Neural progenitor cell (in vitro differentiated cells): ENCODE results near the gene KCNH2.

Experiments used
- CTCF ChIP-seq: fragments of 200-600 bp; sonication (generic); IDR thresholded peaks from 2 replicates; pipeline ENCODE4 v1.5.1; 2017; ENCODE audit warnings: antibody characterized with exemption, mild to moderate bottlenecking
- EZH2 ChIP-seq: fragments of 200-600 bp; sonication (generic); IDR thresholded peaks from 2 replicates; pipeline ENCODE4 v1.6.1; 2017; ENCODE audit warnings: antibody characterized with exemption, mild to moderate bottlenecking, moderate library complexity
- EZH2phosphoT487 ChIP-seq: fragments of 200-600 bp; sonication (generic); IDR thresholded peaks from 2 replicates; pipeline ENCODE4 v1.6.1; 2017; ENCODE audit warnings: antibody characterized with exemption

- TF ChIP-seq CTCF: no peak
- no peak for TF ChIP-seq EZH2phosphoT487
- no peak for TF ChIP-seq EZH2
Observed at GRCh38 chr7:150994141-150994837, 16.2 kb upstream of the KCNH2 start.
